ENCODE measurements around the gene ACOT13.

DNA sequence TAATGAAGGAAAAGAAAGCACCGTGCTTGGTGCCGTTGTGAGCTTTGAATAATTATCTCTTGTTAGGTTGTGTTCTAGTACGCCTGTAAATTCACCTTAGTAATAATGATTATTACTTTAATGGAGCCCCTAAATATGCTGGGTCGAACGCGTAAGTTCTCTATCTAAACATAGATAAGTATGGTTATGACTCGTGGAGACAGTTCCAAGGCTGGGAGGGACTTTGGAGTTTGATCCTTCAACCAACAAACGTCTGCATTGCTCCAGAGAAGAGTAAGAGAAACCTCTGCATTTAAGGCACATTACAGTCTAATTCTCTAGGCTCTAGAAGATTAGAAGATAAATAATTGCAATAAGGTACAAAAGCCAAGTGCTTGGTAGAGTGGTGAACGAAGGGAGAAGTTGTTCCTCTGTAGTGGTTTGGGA lies 514 bp downstream of the ACOT13 start:
- TF ChIP-seq, protein P1, sequence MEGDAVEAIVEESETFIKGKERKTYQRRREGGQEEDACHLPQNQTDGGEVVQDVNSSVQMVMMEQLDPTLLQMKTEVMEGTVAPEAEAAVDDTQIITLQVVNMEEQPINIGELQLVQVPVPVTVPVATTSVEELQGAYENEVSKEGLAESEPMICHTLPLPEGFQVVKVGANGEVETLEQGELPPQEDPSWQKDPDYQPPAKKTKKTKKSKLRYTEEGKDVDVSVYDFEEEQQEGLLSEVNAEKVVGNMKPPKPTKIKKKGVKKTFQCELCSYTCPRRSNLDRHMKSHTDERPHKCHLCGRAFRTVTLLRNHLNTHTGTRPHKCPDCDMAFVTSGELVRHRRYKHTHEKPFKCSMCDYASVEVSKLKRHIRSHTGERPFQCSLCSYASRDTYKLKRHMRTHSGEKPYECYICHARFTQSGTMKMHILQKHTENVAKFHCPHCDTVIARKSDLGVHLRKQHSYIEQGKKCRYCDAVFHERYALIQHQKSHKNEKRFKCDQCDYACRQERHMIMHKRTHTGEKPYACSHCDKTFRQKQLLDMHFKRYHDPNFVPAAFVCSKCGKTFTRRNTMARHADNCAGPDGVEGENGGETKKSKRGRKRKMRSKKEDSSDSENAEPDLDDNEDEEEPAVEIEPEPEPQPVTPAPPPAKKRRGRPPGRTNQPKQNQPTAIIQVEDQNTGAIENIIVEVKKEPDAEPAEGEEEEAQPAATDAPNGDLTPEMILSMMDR (conservative IDR thresholded peaks at IDR 0.05): no peak
- no peak for TF ChIP-seq EZH2 (IDR thresholded peaks at IDR 0.05; ENCODE audit: low read depth)
